HG02973 (cell line): ENCODE measurements around the gene TRPM8.
A peak's percentile ranks its signal among the peaks of the same experiment; 100 is the strongest.
"Not testable (repeated sequence)": the region's sequence is repeated elsewhere in the genome, so short reads cannot be mapped to it uniquely, and the experiment has no call there.

ENCODE experiments used
- ATAC-seq: cut with Tn5 transposase; IDR thresholded peaks from one replicate; pipeline ENCODE4 v1.9.1; 2021; ENCODE audit warnings: moderate library complexity; ENCODE audit not compliant: unreplicated experiment

TRPM8 gene

GRCh38 chr2:233917116-233917515 lies at the start of gene TRPM8:
TSS of gene TRPM8 (plus strand) at chr2:233917373. CDS start at chr2:233926538, 9,165 bp downstream.
- no peak for ATAC-seq

- ATAC-seq = peak; percentile 70
These were observed 49.1 kb upstream of the TRPM8 start, which contains the start of gene MSL3B for GRCh38 chr2:233867993-233868532. TSS of gene MSL3B (minus strand) at chr2:233868386.

- ATAC-seq = no peak
These were observed 45.7 kb upstream of the TRPM8 start for GRCh38 chr2:233871432-233871831.

- ATAC-seq = not testable (repeated sequence)
These were observed 45.0 kb upstream of the TRPM8 start for GRCh38 chr2:233872125-233872524.

GRCh38 chr2:233882353-233882752 lies 34.8 kb upstream of the TRPM8 start:
- no peak for ATAC-seq

- ATAC-seq = no peak
These were observed 24.4 kb upstream of the TRPM8 start for GRCh38 chr2:233892793-233893192.

- not testable (repeated sequence) for ATAC-seq
These were observed 20.9 kb upstream of the TRPM8 start for GRCh38 chr2:233896253-233896652.

GRCh38 chr2:233901367-233901766 lies 15.8 kb upstream of the TRPM8 start:
- no peak for ATAC-seq

GRCh38 chr2:233901884-233902283 lies 15.3 kb upstream of the TRPM8 start:
- ATAC-seq = no peak

- no peak for ATAC-seq
These were observed 11.2 kb upstream of the TRPM8 start for GRCh38 chr2:233905945-233906344.

- no peak for ATAC-seq
These were observed 9.5 kb upstream of the TRPM8 start for GRCh38 chr2:233907627-233908026.

GRCh38 chr2:233912691-233913423 lies 4.3 kb upstream of the TRPM8 start:
- ATAC-seq = no peak

- no peak for ATAC-seq
These were observed 2.0 kb upstream of the TRPM8 start for GRCh38 chr2:233915128-233915527.

GRCh38 chr2:233919319-233919718 lies 2.1 kb downstream of the TRPM8 start:
- no peak for ATAC-seq

GRCh38 chr2:233919938-233920337 lies 2.8 kb downstream of the TRPM8 start:
- no peak for ATAC-seq

- ATAC-seq = no peak
These were observed 5.3 kb downstream of the TRPM8 start for GRCh38 chr2:233922471-233922870.

- ATAC-seq = no peak
These were observed 8.2 kb downstream of the TRPM8 start for GRCh38 chr2:233925402-233925801.

GRCh38 chr2:233926806-233927205 lies 9.6 kb downstream of the TRPM8 start:
- ATAC-seq = no peak

- no peak for ATAC-seq
These were observed 11.6 kb downstream of the TRPM8 start for GRCh38 chr2:233928594-233929351.

- no peak for ATAC-seq
These were observed 12.3 kb downstream of the TRPM8 start for GRCh38 chr2:233929352-233930022.

- no peak for ATAC-seq
These were observed 17.4 kb downstream of the TRPM8 start for GRCh38 chr2:233934524-233934923.
